GM19023 (cell line): Measurements from ENCODE around the gene RFX2.
"Not testable (repeated sequence)": the region's sequence is repeated elsewhere in the genome, so short reads cannot be mapped to it uniquely, and the experiment has no call there.

Source experiments
- ATAC-seq: cut with Tn5 transposase; IDR thresholded peaks from one replicate; pipeline ENCODE4 v1.9.1; 2021; ENCODE audit warnings: mild to moderate bottlenecking, moderate library complexity; ENCODE audit not compliant: unreplicated experiment

Gene RFX2

GRCh38 chr19:6110360-6110977, at the start of gene RFX2:
TSS of gene RFX2 (minus strand) at chr19:6110500. CDS start at chr19:6047496, 63,004 bp downstream.
- ATAC-seq = peak; percentile 94

GRCh38 chr19:6156033-6156432, 45.7 kb upstream of the RFX2 start:
- no peak for ATAC-seq

- no peak for ATAC-seq
Measured at GRCh38 chr19:6150289-6150688, 40.0 kb upstream of the RFX2 start.

GRCh38 chr19:6141217-6141616, 30.9 kb upstream of the RFX2 start:
- ATAC-seq = no peak

- ATAC-seq = no peak
Measured at GRCh38 chr19:6138511-6138910, 28.2 kb upstream of the RFX2 start.

- ATAC-seq = no peak
Measured at GRCh38 chr19:6138066-6138465, 27.8 kb upstream of the RFX2 start.

- ATAC-seq = no peak
Measured at GRCh38 chr19:6133231-6133630, 22.9 kb upstream of the RFX2 start.

GRCh38 chr19:6132482-6132881, 22.2 kb upstream of the RFX2 start:
- ATAC-seq = no peak

- ATAC-seq = no peak
Measured at GRCh38 chr19:6127716-6128335, 17.5 kb upstream of the RFX2 start.

GRCh38 chr19:6126335-6126974, 16.2 kb upstream of the RFX2 start:
- no peak for ATAC-seq

GRCh38 chr19:6125571-6125989, 15.3 kb upstream of the RFX2 start:
- ATAC-seq = no peak

GRCh38 chr19:6119031-6119430, 8.7 kb upstream of the RFX2 start:
- no peak for ATAC-seq

GRCh38 chr19:6118043-6118442, 7.7 kb upstream of the RFX2 start:
- no peak for ATAC-seq

- ATAC-seq = no peak
Measured at GRCh38 chr19:6117534-6117933, 7.2 kb upstream of the RFX2 start.

- ATAC-seq = no peak
Measured at GRCh38 chr19:6116749-6117430, 6.6 kb upstream of the RFX2 start.

GRCh38 chr19:6115992-6116391, 5.7 kb upstream of the RFX2 start:
- no peak for ATAC-seq

- ATAC-seq = no peak
Measured at GRCh38 chr19:6113616-6114188, 3.4 kb upstream of the RFX2 start.

GRCh38 chr19:6109947-6110346, 353 bp downstream of the RFX2 start:
- no peak for ATAC-seq

- no peak for ATAC-seq
Measured at GRCh38 chr19:6108721-6109633, 1.3 kb downstream of the RFX2 start.

GRCh38 chr19:6106643-6107294, 3.5 kb downstream of the RFX2 start:
- not testable (repeated sequence) for ATAC-seq
